Measurements from ENCODE around the gene D2HGDH.

- TF ChIP-seq POLR2AphosphoS5 (IDR thresholded peaks at IDR 0.05) (no peak), CTCF (IDR thresholded peaks at IDR 0.05) (no peak)
Measured at GRCh38 chr2:241751152-241751551, 16.7 kb downstream of the D2HGDH start.

Measured in suprapubic skin (tissue), 3 donors.